ENCODE measurements around the gene WDR76. TPM values are rescaled to one million over a fixed set of nuclear protein-coding genes. Genes with fewer than 3 reads are reported as not detected.
"Not testable (repeated sequence)": the region's sequence is repeated elsewhere in the genome, so short reads cannot be mapped to it uniquely, and the experiment has no call there.

Gene WDR76
- total RNA-seq, 2 donors from 2014 or later = 3.9 to 6.2 TPM

GRCh38 chr15:43808960-43809678, 17.7 kb upstream of the WDR76 start:
- intact Hi-C loops (cut with DNase I) = loop anchor here in 1 of 2 donors (5.0 kb wide), 1 partner anchor 592 kb away; no protein-coding TSS in a partner anchor
- no peak for DNase-seq (ENCODE audit: low spot score)

- intact Hi-C loops (cut with DNase I); DNase-seq (ENCODE audit: low spot score): not testable (repeated sequence)
Observed at GRCh38 chr15:43815064-43815463, 11.7 kb upstream of the WDR76 start.

- intact Hi-C loops (cut with DNase I) = no loop called here
- DNase-seq (ENCODE audit: low spot score) = no peak
Observed at GRCh38 chr15:43821505-43821904, 5.3 kb upstream of the WDR76 start.

- intact Hi-C loops (cut with DNase I) = no loop called here
- DNase-seq (ENCODE audit: low spot score) = peak; percentile 97
Observed at GRCh38 chr15:43824302-43825246, 2.2 kb upstream of the WDR76 start, which contains the start of gene MFAP1. Gene MFAP1 (minus strand): TSS chr15:43824690. CDS start chr15:43824569, 121 bp downstream.

- intact Hi-C loops (cut with DNase I); DNase-seq (ENCODE audit: low spot score): not testable (repeated sequence)
Observed at GRCh38 chr15:43825305-43825704, 1.5 kb upstream of the WDR76 start.

GRCh38 chr15:43826029-43826507, 734 bp upstream of the WDR76 start:
- no peak for DNase-seq (ENCODE audit: low spot score)
- intact Hi-C loops (cut with DNase I) = no loop called here

- intact Hi-C loops (cut with DNase I) = no loop called here
- DNase-seq (ENCODE audit: low spot score) = no peak
Observed at GRCh38 chr15:43828061-43828657, 1.4 kb downstream of the WDR76 start.

- DNase-seq (ENCODE audit: low spot score); intact Hi-C loops (cut with DNase I): not testable (repeated sequence)
Observed at GRCh38 chr15:43829951-43830540, 3.2 kb downstream of the WDR76 start.

- intact Hi-C loops (cut with DNase I); DNase-seq (ENCODE audit: low spot score): not testable (repeated sequence)
Observed at GRCh38 chr15:43830691-43831275, 4.0 kb downstream of the WDR76 start.

GRCh38 chr15:43831519-43832052, 4.8 kb downstream of the WDR76 start:
- DNase-seq (ENCODE audit: low spot score) = not testable (repeated sequence)

GRCh38 chr15:43832485-43832884, 5.7 kb downstream of the WDR76 start:
- DNase-seq (ENCODE audit: low spot score); intact Hi-C loops (cut with DNase I): not testable (repeated sequence)

More at GRCh38 chr15:43831519-43832052, 4.8 kb downstream of the WDR76 start:
- intact Hi-C loops (cut with DNase I) = not testable (repeated sequence)

GRCh38 chr15:43845421-43845820, 18.6 kb downstream of the WDR76 start:
- no peak for DNase-seq (ENCODE audit: low spot score)
- intact Hi-C loops (cut with DNase I) = no loop called here

- intact Hi-C loops (cut with DNase I) = no loop called here
- DNase-seq (ENCODE audit: low spot score) = no peak
Observed at GRCh38 chr15:43851251-43851650, 24.4 kb downstream of the WDR76 start.

GRCh38 chr15:43852607-43853006, 25.8 kb downstream of the WDR76 start:
- intact Hi-C loops (cut with DNase I) = no loop called here
- DNase-seq (ENCODE audit: low spot score) = no peak

GRCh38 chr15:43854801-43855200, 28.0 kb downstream of the WDR76 start:
- intact Hi-C loops (cut with DNase I) = no loop called here
- no peak for DNase-seq (ENCODE audit: low spot score)

GRCh38 chr15:43859546-43859945, 32.7 kb downstream of the WDR76 start:
- no peak for DNase-seq (ENCODE audit: low spot score)
- intact Hi-C loops (cut with DNase I) = no loop called here

- intact Hi-C loops (cut with DNase I) = not testable (repeated sequence)
- DNase-seq (ENCODE audit: low spot score) = peak; percentile 46
Observed at GRCh38 chr15:43866636-43867035, 39.8 kb downstream of the WDR76 start.

GRCh38 chr15:43867096-43867495, 40.3 kb downstream of the WDR76 start:
- intact Hi-C loops (cut with DNase I) = no loop called here
- DNase-seq (ENCODE audit: low spot score) = peak; percentile 62

Data from posterior vena cava (tissue), 2 donors.